Endothelial cell of umbilical vein (primary cell): ENCODE results near the gene NR1D2.
"Not testable (repeated sequence)": the region's sequence is repeated elsewhere in the genome, so short reads cannot be mapped to it uniquely, and the experiment has no call there.

ENCODE experiments used
- CTCF ChIP-seq, 2 donors: IDR thresholded peaks; 1 replicate in 1 of 2; 2 replicates in 1 of 2; pipeline ENCODE4 v1.5.1; 2011; ENCODE audit warnings: low read length in 2 of 2, mild to moderate bottlenecking in 2 of 2, moderate library complexity in 2 of 2, control low read depth in 1 of 2, inconsistent platforms in 1 of 2, low read depth in 1 of 2; ENCODE audit not compliant: insufficient read depth in 1 of 2; ENCODE audit errors: extremely low read depth in 1 of 2
- POLR2A ChIP-seq: IDR thresholded peaks from 2 replicates; pipeline ENCODE4 v1.6.1; 2012; ENCODE audit warnings: low read depth, mild to moderate bottlenecking, control low read depth, low read length

GRCh38 chr3:24010834-24011233 is 65.7 kb downstream of the NR1D2 start:
- TF ChIP-seq CTCF (IDR thresholded peaks at IDR 0.05; ENCODE audit: extremely low read depth in 1 of 2, insufficient read depth in 1 of 2, low read depth in 1 of 2, low read length in 2 of 2); POLR2A: not testable (repeated sequence)
